WTC11 (cell line): ENCODE measurements around the gene MTG1.

Source experiments
- CTCF ChIP-seq: fragments of 200-600 bp; IDR thresholded peaks from 2 replicates; pipeline ENCODE4 v1.8.0; 2022; ENCODE audit warnings: antibody characterized with exemption
- E2F1 ChIP-seq: sonication (generic); formaldehyde crosslinking; IDR thresholded peaks from 2 replicates; pipeline ENCODE4 v1.8.0; 2022; ENCODE audit warnings: mild to moderate bottlenecking, missing genetic modification reagents
- ZNF416 ChIP-seq: fragments of 250-450 bp; sonication (Bioruptor Pico); IDR thresholded peaks from 2 replicates; pipeline ENCODE4 v1.9.0; 2021; ENCODE audit warnings: mild to moderate bottlenecking, inconsistent platforms

- TF ChIP-seq CTCF = no peak
- TF ChIP-seq E2F1 (CRISPR knock-in tag) = no peak
- TF ChIP-seq ZNF416 (CRISPR knock-in tag) = no peak
Observed at GRCh38 chr10:133356549-133357284, 37.2 kb upstream of the MTG1 start.
